Hippocampal formation (tissue), 2 donors: ENCODE data around the gene CC2D2A.
"Not testable (repeated sequence)": the region's sequence is repeated elsewhere in the genome, so short reads cannot be mapped to it uniquely, and the experiment has no call there.

Experiments
- DNase-seq, 2 donors: peaks; one replicate each; lab custom pipeline; 2025; lab: John Stamatoyannopoulos, UW

The CC2D2A gene

DNA sequence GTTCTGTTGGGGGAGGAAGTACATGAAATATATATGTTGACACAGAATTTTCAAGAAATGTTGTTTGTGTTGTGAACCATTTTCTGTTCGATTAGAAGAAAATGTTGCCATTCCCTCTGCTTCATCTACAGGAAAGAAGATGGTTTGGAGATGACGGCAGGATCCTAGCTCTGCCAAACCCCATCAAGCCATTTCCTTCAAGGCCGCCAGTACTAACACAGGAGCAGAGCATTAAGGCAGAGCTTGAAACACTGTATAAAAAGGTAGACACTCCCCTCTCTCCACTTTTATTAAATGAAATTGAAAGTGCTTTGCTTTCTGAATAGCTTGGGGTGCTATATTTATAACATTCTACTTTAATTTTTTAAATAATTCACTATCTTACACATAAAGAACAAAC is 46.8 kb downstream of the CC2D2A start:
- DNase-seq = no peak

GRCh38 chr4:15517681-15518080 is 48.0 kb downstream of the CC2D2A start:
- not testable (repeated sequence) for DNase-seq

GRCh38 chr4:15521442-15522039 is 51.9 kb downstream of the CC2D2A start:
- no peak for DNase-seq

DNA sequence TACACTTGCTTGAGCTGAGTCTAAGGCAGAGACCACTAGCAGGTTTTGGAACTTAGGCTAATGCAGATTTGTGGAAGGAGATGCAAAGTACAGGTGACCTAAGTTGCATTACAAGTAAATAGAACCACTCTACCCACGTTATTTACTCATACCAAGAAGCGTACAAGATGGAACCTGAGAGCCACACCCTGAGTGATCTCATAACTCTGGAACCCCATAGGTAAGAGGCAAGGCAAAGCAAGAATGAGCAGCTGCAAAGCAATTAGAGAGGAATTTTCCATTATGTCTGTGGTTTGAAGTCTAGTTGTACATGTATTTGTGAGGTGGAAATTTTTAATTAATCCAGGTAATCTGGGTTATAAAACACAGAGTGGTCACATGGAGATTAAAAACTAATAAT is 55.4 kb downstream of the CC2D2A start:
- no peak for DNase-seq

GRCh38 chr4:15526924-15527592 is 57.4 kb downstream of the CC2D2A start:
- no peak for DNase-seq

DNA sequence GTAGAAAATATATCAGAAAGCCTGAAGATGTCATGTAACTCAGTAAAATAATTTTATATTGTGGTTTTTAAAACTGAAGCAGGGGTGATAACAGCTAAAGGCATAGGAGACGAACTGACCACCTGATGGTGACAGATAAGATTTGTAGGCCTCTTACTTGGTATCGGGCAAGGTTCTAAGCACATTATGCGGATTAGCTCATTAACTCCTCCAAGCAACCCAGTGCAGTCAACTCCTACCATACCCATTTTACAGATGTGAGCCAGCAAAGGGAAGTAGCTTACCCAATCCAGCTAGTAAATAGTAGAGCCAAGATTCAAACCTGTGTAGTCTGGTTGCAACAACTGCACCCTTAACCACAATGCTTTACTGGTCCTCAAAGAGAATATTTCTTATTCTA is 62.1 kb downstream of the CC2D2A start:
- DNase-seq = no peak

- DNase-seq = no peak
These were observed 64.1 kb downstream of the CC2D2A start for GRCh38 chr4:15533817-15534216.

- no peak for DNase-seq
These were observed 65.9 kb downstream of the CC2D2A start for GRCh38 chr4:15535599-15535998.

DNA sequence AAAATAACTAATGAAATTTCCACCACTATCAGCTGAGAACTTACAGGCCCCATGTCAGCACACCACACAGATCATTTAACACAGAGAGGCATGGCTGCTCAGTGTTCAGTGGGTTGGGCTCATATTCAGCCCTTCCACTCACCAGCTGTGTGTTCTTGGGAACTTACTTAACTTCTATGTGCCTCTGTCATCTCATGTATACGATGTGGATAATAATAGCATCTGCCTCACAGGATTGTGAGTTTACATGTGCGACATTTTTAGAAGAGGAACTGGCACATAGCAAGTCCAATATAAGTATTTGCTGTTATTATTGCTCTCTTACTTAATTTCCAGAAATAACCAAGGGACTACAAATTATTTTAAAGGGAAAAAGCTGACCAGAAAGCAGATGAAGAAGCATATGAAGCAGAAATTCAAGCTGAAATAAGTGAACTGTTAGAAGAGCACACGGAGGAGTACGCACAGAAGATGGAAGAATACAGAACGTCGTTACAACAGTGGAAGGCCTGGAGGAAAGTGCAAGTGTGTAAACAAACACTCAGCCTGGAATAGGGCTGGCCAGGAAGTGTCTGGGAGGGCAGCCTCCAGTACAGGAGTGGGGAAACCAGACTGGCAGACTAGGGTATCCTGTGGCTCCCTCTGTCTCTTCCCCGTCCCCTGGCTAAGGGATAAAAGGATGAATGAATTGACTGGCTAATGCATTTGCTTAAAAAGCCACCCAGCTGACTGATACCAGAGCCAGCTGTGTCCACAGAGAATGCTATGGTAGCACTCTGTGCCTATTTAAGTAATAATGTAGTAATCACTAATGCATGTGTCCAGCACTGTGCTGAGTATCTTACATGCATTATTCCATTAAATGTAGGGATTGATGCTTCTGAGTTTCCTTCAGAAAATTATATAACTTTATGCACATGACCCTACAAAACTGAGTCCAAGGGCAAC is 67.1 kb downstream of the CC2D2A start:
- DNase-seq = no peak

DNA sequence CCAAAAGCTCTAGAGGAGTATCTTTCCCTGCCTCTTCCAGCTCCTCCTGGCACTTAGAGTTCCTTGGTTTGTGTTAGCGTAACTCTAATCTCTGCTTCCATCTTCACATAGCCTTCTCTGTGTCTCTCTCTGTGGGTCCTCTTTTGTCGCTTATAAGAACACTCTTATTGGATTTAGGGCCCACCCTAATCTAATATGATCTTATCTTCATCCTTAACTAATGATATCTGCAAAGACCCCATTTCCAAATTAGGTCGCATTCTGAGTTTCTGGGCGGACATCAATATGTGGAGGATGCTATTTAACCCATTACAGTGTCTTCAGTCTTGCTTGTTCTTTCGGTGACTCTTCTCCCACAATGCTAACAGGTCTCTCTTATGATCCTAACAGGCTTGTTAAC is 72.3 kb downstream of the CC2D2A start:
- no peak for DNase-seq

GRCh38 chr4:15542760-15543159 is 73.1 kb downstream of the CC2D2A start:
- no peak for DNase-seq

DNA sequence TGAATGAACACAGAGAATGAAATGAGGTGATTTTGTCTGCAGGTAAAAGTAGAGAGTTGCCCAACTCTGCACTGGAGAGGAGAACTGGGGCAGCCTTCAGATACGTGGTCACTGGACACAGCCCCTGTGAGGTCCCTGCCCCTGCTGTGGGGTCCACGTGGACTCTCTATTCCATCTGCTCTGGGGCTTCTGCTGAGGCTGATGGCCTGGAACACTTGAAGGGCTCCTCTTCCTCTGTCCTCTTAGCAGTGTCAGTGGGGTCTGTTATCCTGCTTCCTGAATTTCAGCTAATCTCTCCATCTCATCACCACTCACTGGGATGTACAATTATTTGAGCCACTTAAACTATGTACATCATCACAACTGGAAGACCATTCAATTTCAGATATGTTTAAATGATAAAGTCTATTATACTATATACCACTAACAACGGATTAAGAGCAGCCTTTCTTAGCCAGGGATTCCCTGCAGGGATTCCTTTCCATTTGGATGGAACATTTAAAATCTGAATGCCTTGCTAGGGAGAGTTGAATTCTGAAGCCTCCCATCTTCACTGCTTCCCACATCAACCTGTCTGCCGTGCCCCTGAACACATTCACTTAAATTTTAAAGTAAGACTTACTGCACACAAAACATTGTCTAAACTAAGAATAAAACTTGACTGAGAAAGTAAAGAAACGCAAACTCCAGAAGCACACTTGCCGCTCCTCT is 74.0 kb downstream of the CC2D2A start:
- DNase-seq = no peak

DNA sequence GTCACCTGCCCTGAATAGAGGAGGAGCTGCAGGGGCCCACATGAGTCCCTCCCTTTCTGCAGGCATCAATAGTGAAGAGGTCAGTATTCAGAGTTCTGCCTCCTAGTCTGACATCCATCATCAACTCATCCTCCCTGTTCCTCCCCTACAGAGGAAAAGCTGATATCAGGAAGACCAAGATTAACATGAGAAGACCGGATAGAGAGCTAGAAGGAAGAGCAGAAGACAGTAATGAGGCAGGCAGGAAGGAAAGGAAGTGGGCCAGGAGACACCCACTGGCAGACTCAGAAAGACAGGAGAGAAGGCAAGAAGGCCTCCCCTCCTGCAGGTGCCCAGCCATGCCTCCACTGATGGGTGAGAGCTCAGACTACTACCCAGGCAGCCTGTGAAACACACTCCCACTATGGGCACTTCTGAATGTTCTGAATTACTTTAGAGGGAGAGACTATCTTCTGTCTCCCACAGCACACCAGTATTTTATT is 74.6 kb downstream of the CC2D2A start:
- DNase-seq = no peak

DNA sequence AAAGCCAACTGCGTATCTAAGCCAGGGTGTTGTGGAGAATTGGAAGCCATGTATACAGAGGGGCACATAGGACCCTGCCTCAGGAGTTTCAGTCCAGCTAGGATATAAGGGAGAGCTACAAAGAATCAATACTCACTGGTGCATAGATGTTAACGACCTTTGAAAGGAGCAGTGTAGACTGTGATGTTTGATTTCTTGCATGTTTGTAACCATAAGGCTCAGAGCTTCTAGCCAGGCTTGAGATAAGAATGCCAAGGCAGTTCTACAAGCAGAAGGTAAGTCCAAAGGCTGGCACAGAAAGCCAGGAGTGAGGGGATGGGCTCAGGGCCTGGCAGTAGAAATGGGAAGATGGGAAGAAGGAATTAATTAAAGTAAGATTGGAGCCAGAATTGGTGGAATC is 75.7 kb downstream of the CC2D2A start:
- no peak for DNase-seq

- no peak for DNase-seq
These were observed 77.7 kb downstream of the CC2D2A start for GRCh38 chr4:15547392-15547791.

DNA sequence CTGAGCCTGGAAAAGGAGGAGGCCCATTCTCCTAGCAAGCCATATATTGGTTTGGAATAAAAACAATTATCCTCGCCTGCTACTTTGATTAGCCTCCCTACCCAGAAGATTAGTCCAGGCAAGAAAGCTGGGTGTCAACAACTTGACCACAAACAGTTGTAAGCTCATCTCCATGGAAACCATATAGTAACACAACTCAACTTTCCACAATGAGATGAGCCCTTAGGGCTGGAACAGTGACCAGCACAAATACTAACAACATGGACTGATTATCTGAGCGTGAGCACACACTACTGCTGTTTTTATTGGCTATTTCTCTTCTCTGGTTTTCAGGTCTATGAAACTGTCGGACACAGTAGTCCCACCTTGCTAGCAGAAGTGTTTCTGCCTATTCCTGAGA is 80.8 kb downstream of the CC2D2A start:
- no peak for DNase-seq

DNA sequence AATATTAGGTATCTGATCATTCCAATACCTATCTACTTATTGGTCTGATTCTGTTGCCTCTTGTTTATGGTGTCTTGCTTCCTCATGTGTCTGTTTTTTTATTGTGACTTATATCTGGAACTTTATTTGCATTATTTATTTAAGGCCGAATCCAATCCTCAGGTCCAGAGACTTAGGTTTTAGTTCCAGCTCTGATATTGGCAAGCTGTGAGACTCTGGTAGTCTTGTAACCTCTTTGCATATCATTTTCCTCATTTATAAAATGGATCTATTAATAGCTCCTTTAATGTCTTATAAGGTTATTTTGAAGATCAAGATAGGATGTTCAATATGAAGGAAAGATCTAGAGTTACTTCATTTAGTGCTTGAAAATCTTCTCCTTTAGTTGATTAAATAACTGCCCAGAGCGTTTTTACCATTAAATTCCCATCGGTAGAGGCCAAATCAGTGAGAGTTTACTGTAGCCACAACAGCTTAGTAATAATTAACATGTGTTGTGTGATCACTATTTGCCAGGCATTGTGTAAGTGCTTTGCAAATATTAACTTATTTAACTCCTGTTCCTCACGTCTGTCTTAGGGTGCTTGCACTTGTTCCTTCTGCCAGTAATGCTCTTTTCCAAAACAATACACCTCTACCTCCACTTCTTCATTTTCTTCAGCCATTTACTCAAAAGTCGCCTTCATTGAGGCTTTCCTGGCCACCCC is 82.2 kb downstream of the CC2D2A start:
- no peak for DNase-seq

DNA sequence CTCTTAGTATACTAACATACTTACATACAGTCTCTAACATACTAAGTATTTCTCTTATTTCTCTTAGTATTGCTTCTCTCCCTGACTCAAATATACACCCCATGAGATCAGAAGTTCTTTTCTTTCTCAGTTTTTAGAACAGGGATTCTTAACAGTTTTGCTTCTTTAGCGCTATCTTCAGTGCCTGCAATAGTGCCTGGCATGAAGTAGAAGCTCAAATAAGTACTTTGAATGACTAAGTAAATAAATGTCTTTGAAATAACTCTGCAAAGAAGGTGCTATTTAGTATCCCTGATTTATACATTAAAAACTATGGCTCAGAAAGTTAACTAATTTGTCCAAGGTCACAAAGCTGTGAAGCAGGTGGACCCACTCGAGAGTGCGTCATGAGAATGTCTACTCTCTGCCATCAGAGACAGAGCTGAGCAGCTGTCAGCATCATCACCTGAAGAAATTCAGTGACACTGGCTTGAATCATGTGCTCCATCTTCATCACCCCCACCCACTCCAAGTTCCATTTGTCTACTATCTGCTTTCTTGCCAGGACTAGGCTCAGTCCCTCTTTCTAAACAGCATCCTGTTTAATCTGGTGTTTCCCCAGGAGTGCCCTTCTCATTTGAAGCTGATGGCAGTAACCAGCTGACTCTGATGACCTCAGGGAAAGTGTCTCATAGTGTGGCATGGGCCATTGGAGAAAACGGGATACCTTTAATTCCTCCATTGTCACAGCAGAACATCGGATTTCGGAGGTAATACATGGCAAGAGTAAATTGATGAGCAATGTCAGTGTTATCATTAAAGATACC is 83.1 kb downstream of the CC2D2A start:
- no peak for DNase-seq

GRCh38 chr4:15556511-15557092 is 86.9 kb downstream of the CC2D2A start:
- no peak for DNase-seq
